Activated CD4-positive, alpha-beta T cell treated with anti-CD3 and anti-CD28 coated beads, Interleukin-2, amount 10 ng/mL, durations not matched to agents 7 days and 5 days (primary cell): ENCODE measurements around the gene SLC35F3. TPM values are rescaled to one million over a fixed set of nuclear protein-coding genes. Genes with fewer than 3 reads are reported as not detected.
"Not testable (repeated sequence)": the region's sequence is repeated elsewhere in the genome, so short reads cannot be mapped to it uniquely, and the experiment has no call there.

Experiments
- CTCF ChIA-PET: fragments of 350-600 bp; sonication (Branson Sonifier 250); formaldehyde crosslinking; loops from one replicate; lab custom pipeline; 2021; ENCODE audit warnings: antibody characterized with exemption; lab: Charles Lee
- POLR2A ChIA-PET: fragments of 350-600 bp; sonication (Branson Sonifier 250); formaldehyde crosslinking; loops from one replicate; lab custom pipeline; 2021; ENCODE audit warnings: antibody characterized with exemption; lab: Charles Lee
- DNase-seq: peaks from one replicate; pipeline ENCODE4 v3.0.0-alpha.2; 2020
- H3K27ac Mint-ChIP-seq: one replicate; pipeline ENCODE4 v1.8.0; 2021; ENCODE audit warnings: mild to moderate bottlenecking, moderate library complexity, mixed read lengths
- H3K27me3 Mint-ChIP-seq: one replicate; pipeline ENCODE4 v1.8.0; 2021; ENCODE audit warnings: mixed read lengths
- H3K36me3 Mint-ChIP-seq: one replicate; pipeline ENCODE4 v1.8.0; 2021; ENCODE audit warnings: low read depth, mixed read lengths
- H3K4me1 Mint-ChIP-seq: one replicate; pipeline ENCODE4 v1.8.0; 2021; ENCODE audit warnings: mixed read lengths
- H3K4me3 Mint-ChIP-seq: one replicate; pipeline ENCODE4 v1.8.0; 2021; ENCODE audit warnings: mild to moderate bottlenecking, moderate library complexity, mixed read lengths
- H3K9me3 Mint-ChIP-seq: one replicate; pipeline ENCODE4 v1.8.0; 2021; ENCODE audit warnings: mixed read lengths
- total RNA-seq, 2 experiments: library from RNA; stranded (reverse); gene quantifications; one replicate each; pipeline ENCODE4 v1.2.3, GENCODE V29; 2021

The SLC35F3 gene
- total RNA-seq, 2 experiments from 2014 or later, result 5.9 to 6.5 TPM

- H3K36me3 Mint-ChIP-seq, result peaks cover 10% of the 10 kb centered on the region
- H3K27ac Mint-ChIP-seq, result no peak overlapping the region
- DNase-seq, result no peak
- CTCF ChIA-PET, result interaction anchor here (0.7 to 1.7 kb wide), 5 partner anchors 7 to 34 kb away, joined by 3 to 5 read pairs (median 3); no protein-coding TSS in a partner anchor
- H3K4me3 Mint-ChIP-seq, result no peak overlapping the region
- no peaks in the 10 kb centered on the region for H3K4me1 Mint-ChIP-seq
- H3K9me3 Mint-ChIP-seq, result peaks cover 13% of the 10 kb centered on the region
- POLR2A ChIA-PET, result no interaction called here
- H3K27me3 Mint-ChIP-seq, result no peaks in the 10 kb centered on the region
Measured at GRCh38 chr1:234292548-234292947, 388.1 kb downstream of the SLC35F3 start.

- CTCF ChIA-PET, result interaction anchor here (1.0 to 1.7 kb wide), 4 partner anchors 9 to 33 kb away, joined by 3 to 9 read pairs (median 5); no protein-coding TSS in a partner anchor
Measured at GRCh38 chr1:234294109-234294817, 389.8 kb downstream of the SLC35F3 start.

GRCh38 chr1:234295068-234295467 is 390.6 kb downstream of the SLC35F3 start:
- Mint-ChIP-seq H3K27ac (no peak overlapping the region), H3K9me3 (peaks cover 2% of the 10 kb centered on the region), H3K36me3 (peaks cover 3% of the 10 kb centered on the region), H3K4me1 (no peaks in the 10 kb centered on the region), H3K4me3 (no peak overlapping the region), H3K27me3 (peaks cover 3% of the 10 kb centered on the region)
- POLR2A ChIA-PET, result no interaction called here
- no peak for DNase-seq
- CTCF ChIA-PET, result interaction anchor here (1.1 to 1.4 kb wide), 2 partner anchors 13 to 15 kb away, joined by 3 to 9 read pairs; no protein-coding TSS in a partner anchor

More at GRCh38 chr1:234294109-234294817, 389.8 kb downstream of the SLC35F3 start:
- Mint-ChIP-seq H3K27me3 (peaks cover 3% of the 10 kb centered on the region), H3K4me1 (no peaks in the 10 kb centered on the region), H3K4me3 (no peak overlapping the region), H3K27ac (no peak overlapping the region), H3K9me3 (peaks cover 10% of the 10 kb centered on the region), H3K36me3 (peaks cover 10% of the 10 kb centered on the region)
- POLR2A ChIA-PET, result no interaction called here
- DNase-seq, result no peak

GRCh38 chr1:234295626-234296025 is 391.1 kb downstream of the SLC35F3 start:
- Mint-ChIP-seq H3K9me3 (peaks cover 2% of the 10 kb centered on the region), H3K27me3 (peaks cover 3% of the 10 kb centered on the region), H3K27ac (no peak overlapping the region), H3K36me3 (no peaks in the 10 kb centered on the region), H3K4me1 (no peaks in the 10 kb centered on the region), H3K4me3 (no peak overlapping the region)
- CTCF ChIA-PET, result interaction anchor here (1.1 to 1.7 kb wide), 3 partner anchors 12 to 83 kb away, joined by 3 to 9 read pairs (median 5); no protein-coding TSS in a partner anchor
- POLR2A ChIA-PET, result no interaction called here
- no peak for DNase-seq

GRCh38 chr1:234296496-234296895 is 392.0 kb downstream of the SLC35F3 start:
- H3K36me3 Mint-ChIP-seq, result no peaks in the 10 kb centered on the region
- no peak for DNase-seq

GRCh38 chr1:234297668-234298067 is 393.2 kb downstream of the SLC35F3 start:
- Mint-ChIP-seq H3K27me3 (peaks cover 3% of the 10 kb centered on the region), H3K9me3 (peaks cover 2% of the 10 kb centered on the region), H3K4me1 (no peaks in the 10 kb centered on the region), H3K4me3 (no peak overlapping the region), H3K27ac (no peak overlapping the region), H3K36me3 (no peaks in the 10 kb centered on the region)
- ChIA-PET POLR2A (no interaction called here), CTCF (no interaction called here)
- DNase-seq, result no peak

More at GRCh38 chr1:234296496-234296895, 392.0 kb downstream of the SLC35F3 start:
- H3K4me1 Mint-ChIP-seq, result no peaks in the 10 kb centered on the region
- H3K4me3 Mint-ChIP-seq, result no peak overlapping the region
- ChIA-PET POLR2A (no interaction called here), CTCF (interaction anchor here (0.6 to 1.7 kb wide), 3 partner anchors 14 to 286 kb away, joined by 4 to 5 read pairs (median 4); no protein-coding TSS in a partner anchor)
- peaks cover 3% of the 10 kb centered on the region for H3K27me3 Mint-ChIP-seq
- H3K9me3 Mint-ChIP-seq, result peaks cover 2% of the 10 kb centered on the region
- no peak overlapping the region for H3K27ac Mint-ChIP-seq

GRCh38 chr1:234300096-234300495 is 395.6 kb downstream of the SLC35F3 start:
- peaks cover 7% of the 10 kb centered on the region for H3K27me3 Mint-ChIP-seq
- H3K36me3 Mint-ChIP-seq, result no peaks in the 10 kb centered on the region
- ChIA-PET POLR2A (no interaction called here), CTCF (interaction anchor here (1.6 kb wide), 1 partner anchor 10 kb away, joined by 6 read pairs; no protein-coding TSS in a partner anchor)
- no peak overlapping the region for H3K4me3 Mint-ChIP-seq
- no peak overlapping the region for H3K27ac Mint-ChIP-seq
- H3K9me3 Mint-ChIP-seq, result peaks cover 2% of the 10 kb centered on the region
- DNase-seq, result no peak
- peaks cover 1% of the 10 kb centered on the region for H3K4me1 Mint-ChIP-seq

GRCh38 chr1:234301663-234302062 is 397.2 kb downstream of the SLC35F3 start:
- H3K27me3 Mint-ChIP-seq, POLR2A ChIA-PET, H3K4me3 Mint-ChIP-seq, H3K9me3 Mint-ChIP-seq, H3K36me3 Mint-ChIP-seq, H3K27ac Mint-ChIP-seq, DNase-seq, H3K4me1 Mint-ChIP-seq: not testable (repeated sequence)
- CTCF ChIA-PET, result interaction anchor here (1.6 kb wide), 1 partner anchor 8 kb away, joined by 6 read pairs; no protein-coding TSS in a partner anchor

GRCh38 chr1:234302354-234302962 is 398.0 kb downstream of the SLC35F3 start:
- ChIA-PET CTCF (no interaction called here), POLR2A (no interaction called here)
- H3K27me3 Mint-ChIP-seq, result peaks cover 7% of the 10 kb centered on the region
- no peak overlapping the region for H3K27ac Mint-ChIP-seq
- no peaks in the 10 kb centered on the region for H3K36me3 Mint-ChIP-seq
- peaks cover 2% of the 10 kb centered on the region for H3K9me3 Mint-ChIP-seq
- no peak overlapping the region for H3K4me3 Mint-ChIP-seq
- DNase-seq, result no peak
- peaks cover 1% of the 10 kb centered on the region for H3K4me1 Mint-ChIP-seq

GRCh38 chr1:234303231-234303630 is 398.8 kb downstream of the SLC35F3 start:
- peaks cover 1% of the 10 kb centered on the region for H3K4me1 Mint-ChIP-seq
- H3K9me3 Mint-ChIP-seq, result peaks cover 2% of the 10 kb centered on the region
- DNase-seq, result no peak
- no peaks in the 10 kb centered on the region for H3K36me3 Mint-ChIP-seq
- no peak overlapping the region for H3K4me3 Mint-ChIP-seq
- POLR2A ChIA-PET, result no interaction called here
- no peak overlapping the region for H3K27ac Mint-ChIP-seq
- peaks cover 5% of the 10 kb centered on the region for H3K27me3 Mint-ChIP-seq
- CTCF ChIA-PET, result no interaction called here

- DNase-seq, result no peak
- ChIA-PET POLR2A (no interaction called here), CTCF (interaction anchor here (1.0 to 1.6 kb wide), 4 partner anchors 12 to 200 kb away, joined by 3 to 5 read pairs (median 4); no protein-coding TSS in a partner anchor)
- H3K4me1 Mint-ChIP-seq, result peaks cover 17% of the 10 kb centered on the region
- no peaks in the 10 kb centered on the region for H3K9me3 Mint-ChIP-seq
- H3K4me3 Mint-ChIP-seq, result no peak overlapping the region
- H3K36me3 Mint-ChIP-seq, result no peaks in the 10 kb centered on the region
- no peak overlapping the region for H3K27ac Mint-ChIP-seq
- H3K27me3 Mint-ChIP-seq, result peaks cover 6% of the 10 kb centered on the region
Measured at GRCh38 chr1:234307726-234308125, 403.2 kb downstream of the SLC35F3 start.

- ChIA-PET CTCF (interaction anchor here (0.6 to 2.7 kb wide), 28 partner anchors 9 to 197 kb away, joined by 3 to 32 read pairs (median 5); no protein-coding TSS in a partner anchor), POLR2A (no interaction called here)
- Mint-ChIP-seq H3K4me1 (peaks cover 28% of the 10 kb centered on the region), H3K9me3 (no peaks in the 10 kb centered on the region), H3K36me3 (no peaks in the 10 kb centered on the region), H3K27me3 (peaks cover 6% of the 10 kb centered on the region), H3K27ac (no peak overlapping the region), H3K4me3 (no peak overlapping the region)
- no peak for DNase-seq
Measured at GRCh38 chr1:234309243-234309597, 404.7 kb downstream of the SLC35F3 start.
